M059J (cell line): ENCODE measurements around the gene PLPP7. TPM values are rescaled to one million over a fixed set of nuclear protein-coding genes. Genes with fewer than 3 reads are reported as not detected.
"Not testable (repeated sequence)": the region's sequence is repeated elsewhere in the genome, so short reads cannot be mapped to it uniquely, and the experiment has no call there.

Source experiments
- DNase-seq: peaks from one replicate; pipeline ENCODE4 v3.0.0-alpha.2; 2012; ENCODE audit warnings: low read depth
- total RNA-seq: library from RNA; depleted of rRNA; stranded (reverse); fragments of >200 nt; shearing (Covaris generic); gene quantifications from 2 replicates; pipeline ENCODE4 v1.2.3, GENCODE V29; 2014

PLPP7 gene
- total RNA-seq, 1 experiment from 2014 or later = 2.6 TPM

DNA sequence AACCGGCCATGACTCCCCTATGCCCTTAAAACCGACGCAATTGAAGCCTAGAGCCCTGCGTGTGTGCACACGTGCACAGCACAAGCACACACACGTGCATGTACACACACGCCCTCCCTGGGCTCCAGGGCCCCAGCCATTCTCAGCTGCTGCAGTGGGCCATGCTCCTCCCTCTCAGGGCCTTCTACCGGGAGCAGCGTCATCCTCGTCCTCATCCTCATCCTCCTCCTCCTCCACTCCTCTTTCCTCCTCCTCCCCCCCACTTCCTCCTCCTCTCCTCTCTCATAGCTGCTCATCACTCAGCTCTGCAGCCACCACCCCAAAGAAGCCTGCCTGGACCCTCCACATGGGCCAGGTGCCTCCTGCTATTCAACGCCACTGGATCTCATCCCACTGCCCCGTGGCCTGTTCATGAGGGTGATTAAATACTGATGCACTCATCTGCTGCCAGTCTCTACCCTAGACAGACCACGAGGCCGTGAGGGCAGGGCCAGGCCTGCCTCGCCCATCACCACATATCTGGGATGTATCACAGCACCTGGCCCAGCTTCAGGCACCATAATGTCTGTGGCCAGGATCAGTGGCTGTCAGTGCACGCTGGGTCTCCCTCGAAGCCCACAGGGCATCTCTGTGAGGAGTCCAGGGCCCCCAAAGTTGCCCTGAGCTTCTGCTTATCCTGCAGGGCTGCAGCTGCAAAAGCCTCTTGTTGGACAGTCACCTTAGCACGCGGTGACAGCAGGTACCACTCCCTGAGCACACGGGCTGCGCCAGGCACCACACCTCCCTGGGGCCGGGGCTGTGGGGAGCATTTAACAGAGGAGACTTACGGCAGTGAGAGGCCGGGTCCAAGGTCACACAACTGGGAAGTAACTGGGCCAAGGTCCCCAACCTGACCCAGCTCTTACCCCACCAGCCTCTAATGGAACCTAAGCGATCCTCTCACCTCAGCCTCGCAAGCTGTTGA, 23.0 kb upstream of the PLPP7 start:
- no peak for DNase-seq

DNA sequence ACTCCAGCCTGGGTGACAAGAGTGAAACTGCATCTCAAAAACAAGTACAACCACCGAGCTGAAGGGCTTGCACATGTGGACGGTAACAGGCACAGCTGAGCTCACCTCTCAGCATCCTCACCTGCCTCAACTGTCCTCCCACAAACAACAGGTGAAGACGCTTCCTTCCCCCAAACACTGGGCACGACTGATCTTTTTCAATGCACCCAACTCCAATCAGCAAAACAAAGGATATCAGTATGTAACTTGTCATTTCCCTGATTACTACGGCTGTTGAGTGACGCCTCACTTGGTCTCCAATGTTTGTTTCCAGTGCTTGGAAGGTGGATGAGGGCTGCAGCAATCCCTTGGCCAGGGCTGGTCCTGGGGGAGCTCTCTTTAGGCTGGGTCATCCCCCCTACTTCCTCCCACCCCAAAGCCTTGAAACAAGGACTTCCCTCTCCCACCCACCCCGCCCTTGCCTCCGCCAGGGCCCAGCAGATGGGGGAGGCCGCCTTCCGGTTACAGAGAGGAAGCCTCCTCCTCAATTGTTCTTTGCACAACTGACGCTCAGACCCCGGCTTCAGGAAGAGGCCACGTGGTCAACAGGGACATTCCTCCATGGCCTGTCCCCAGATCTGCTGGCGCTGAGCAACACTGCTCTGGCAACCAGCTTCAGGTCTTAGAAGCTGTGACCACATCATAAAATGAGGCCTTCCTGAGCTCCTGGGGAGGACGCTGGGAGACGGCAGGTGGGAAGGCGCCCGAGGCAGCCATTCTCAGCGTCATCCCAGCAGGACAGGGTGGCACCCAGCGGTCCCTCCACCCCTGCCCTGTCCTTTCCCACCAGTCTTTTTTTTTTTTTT, 19.1 kb upstream of the PLPP7 start:
- DNase-seq = no peak

- DNase-seq = not testable (repeated sequence)
Observed at GRCh38 chr9:131271016-131271273, 18.6 kb upstream of the PLPP7 start.

GRCh38 chr9:131271506-131271931, 18.0 kb upstream of the PLPP7 start:
- DNase-seq = no peak

- no peak for DNase-seq
Observed at GRCh38 chr9:131272212-131272611, 17.3 kb upstream of the PLPP7 start.

GRCh38 chr9:131273146-131273855, 16.2 kb upstream of the PLPP7 start:
- no peak for DNase-seq

- no peak for DNase-seq
Observed at GRCh38 chr9:131273856-131274673, 15.5 kb upstream of the PLPP7 start.

DNA sequence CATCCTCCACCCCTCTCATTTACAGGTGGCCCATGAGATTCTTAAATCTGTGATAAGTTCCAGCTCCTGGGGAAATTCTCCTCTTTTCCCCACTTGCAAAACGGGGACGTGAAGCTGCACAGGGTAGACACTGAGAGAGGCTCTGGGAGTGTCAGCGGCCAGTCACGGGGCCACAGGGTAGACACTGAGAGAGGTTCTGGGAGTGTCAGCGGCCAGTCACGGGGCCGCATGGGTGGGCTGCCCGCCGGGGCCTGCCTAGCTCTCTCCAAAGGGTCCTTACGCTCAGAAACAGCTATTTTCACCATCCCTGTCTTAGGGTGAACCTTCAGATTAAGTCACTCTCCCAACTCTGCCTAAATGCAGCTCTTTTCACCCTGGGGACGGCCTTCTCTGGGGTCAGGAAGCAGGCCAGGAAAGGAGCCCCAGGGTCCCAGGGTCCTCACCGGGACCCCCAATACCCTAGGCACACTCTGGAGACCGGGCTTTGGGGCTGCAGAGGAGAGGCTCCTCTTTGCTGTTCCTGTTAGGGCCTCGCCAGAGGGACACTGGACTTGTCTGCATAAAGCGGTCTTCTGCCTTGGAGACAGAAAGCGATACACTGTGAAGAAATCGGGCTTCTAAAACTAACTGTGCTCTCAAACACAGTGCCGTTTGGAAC, 14.7 kb upstream of the PLPP7 start:
- no peak for DNase-seq

DNA sequence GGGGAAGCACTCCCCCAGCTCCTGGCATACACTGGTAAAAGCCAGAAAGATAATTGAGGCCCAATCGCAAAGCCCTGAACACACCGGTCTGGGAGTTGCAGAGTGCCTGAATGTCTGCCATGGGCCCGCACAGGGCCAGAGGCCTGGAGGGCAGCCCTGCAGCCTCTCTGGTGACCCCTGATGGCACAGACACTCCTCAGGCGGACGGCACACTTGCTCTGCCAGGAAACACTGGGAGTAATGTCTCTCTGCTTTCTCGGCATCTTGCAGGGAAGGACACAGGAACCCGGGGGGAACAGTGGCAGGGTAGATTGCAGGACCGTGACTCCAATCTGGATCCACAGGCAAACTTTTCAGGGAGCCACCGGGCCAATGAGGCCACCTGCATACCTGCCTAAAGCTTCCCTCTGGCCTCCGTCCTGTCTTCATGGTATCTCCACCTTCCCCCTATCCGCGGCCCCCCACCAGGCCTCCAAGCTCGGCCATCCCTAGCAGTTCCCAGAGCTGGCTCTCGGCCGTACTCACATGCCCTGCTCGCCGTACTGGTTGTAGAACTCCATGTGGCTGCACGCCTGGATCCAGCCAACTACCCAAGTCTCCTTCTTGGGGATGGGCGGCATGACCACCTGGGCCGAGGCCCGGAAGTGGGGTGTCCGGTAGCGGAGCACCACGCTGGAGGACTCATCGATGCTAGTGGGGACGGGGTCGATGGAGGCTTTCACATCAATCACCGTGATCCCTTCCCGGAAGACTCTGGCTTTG, 14.0 kb upstream of the PLPP7 start:
- DNase-seq = no peak

GRCh38 chr9:131276094-131276888, 13.2 kb upstream of the PLPP7 start, which contains the start of gene FAM78A:
Gene FAM78A, minus strand, starts transcription at chr9:131276510. Its CDS starts 331 bp downstream, at chr9:131276179.
- DNase-seq = no peak

DNA sequence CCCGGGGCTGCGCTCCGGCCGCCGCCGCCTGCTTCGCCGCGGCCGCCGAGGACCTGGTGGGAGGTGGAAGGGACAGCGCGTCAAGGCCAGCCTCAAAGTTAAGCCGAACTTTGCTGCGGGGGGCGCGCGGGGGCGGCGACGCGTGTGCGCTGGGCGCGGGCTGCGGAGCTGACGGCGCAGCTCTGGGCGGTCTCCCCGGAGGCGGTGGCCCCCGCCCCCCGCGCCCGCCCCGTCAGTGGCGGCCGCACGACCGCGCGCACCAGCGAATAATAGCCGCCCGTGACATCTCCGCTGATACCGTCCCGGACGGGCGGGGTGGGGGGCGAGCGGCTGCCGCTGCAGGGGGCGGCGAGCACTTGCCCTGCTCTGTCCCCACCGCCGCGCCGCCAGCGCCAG, 12.6 kb upstream of the PLPP7 start:
- DNase-seq = no peak

DNA sequence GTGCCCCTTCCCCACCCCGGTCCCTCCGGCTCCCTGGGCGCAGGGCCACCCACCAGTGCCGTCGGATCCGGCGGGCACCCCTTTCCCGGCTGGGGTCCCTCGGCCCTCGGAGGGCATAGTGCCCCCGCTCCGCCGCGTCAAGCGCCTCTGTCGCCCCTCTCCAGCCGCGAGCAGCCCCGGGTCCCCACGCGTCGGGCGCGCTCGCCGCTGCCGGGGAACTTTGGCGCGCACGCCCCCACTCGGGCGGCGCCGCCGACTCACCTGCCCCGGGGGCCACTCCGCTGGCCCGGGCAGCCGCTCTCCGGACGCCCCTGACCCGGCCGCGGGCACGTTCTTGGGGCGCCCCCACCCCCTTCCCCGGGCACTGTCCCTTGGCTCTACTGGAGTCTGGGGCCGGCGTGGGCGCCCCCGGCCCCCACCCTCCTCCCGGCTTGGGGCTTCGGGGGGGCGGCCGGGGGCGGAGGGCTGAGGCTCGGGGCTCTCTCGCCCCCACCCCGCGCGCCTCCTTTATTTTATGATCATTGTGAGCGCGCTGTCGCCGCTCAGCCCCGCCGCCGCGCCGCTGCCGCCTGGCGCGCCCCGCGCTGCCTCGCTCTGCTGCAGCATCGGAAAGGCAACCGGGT, 12.1 kb upstream of the PLPP7 start:
- no peak for DNase-seq

GRCh38 chr9:131277910-131278701, 11.4 kb upstream of the PLPP7 start:
- peak; percentile 72 for DNase-seq

DNA sequence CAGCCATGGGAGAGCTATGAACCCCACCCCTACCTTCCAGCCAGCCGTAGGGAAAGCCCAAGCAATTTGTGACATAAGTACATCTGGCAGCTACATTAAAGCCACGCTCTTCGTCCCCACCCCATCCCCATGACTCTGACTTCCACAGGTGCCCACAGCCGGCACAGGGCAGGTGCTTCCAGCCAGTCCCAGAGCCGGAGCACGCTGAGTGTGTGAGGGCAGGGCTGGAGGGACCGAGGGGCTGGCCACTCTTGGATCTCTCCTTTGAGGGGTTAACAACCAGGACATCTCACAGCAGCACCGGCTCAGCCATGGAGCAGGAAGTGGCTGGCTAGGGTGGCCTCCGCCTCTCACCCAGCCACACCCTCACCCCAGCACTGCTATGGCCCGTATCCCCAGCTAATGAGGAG, 10.8 kb upstream of the PLPP7 start:
- DNase-seq = no peak

- DNase-seq = no peak
Observed at GRCh38 chr9:131279196-131279862, 10.2 kb upstream of the PLPP7 start.

- no peak for DNase-seq
Observed at GRCh38 chr9:131279863-131280570, 9.5 kb upstream of the PLPP7 start.

DNA sequence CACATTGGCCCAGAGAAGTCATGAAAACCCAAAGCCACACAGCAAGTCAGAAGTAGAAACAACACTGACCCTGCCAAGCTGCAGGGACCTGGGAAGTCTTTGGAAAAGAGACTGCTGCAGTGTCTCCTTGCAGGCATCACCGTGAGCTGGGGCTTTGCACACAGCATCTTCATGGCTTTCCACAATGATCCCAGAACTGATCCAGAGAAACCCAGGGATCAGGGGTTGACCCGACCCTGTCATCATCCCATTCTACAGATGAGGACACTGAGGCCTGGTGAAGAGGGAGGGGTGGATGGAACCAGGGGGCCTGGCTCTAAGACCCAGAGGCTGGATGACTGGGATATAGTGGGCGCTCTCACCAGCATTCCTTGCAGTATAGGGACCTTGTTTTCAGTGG, 8.9 kb upstream of the PLPP7 start:
- DNase-seq = no peak
